ENCODE results near the gene C6orf141. TPM values are rescaled to one million over a fixed set of nuclear protein-coding genes. Genes with fewer than 3 reads are reported as not detected.

Gene C6orf141
- total RNA-seq, 2 experiments from 2014 or later: 0.26 TPM; not detected in 1

GRCh38 chr6:49541210-49541724 lies 9.2 kb upstream of the C6orf141 start:
- DNase-seq (no peak), ATAC-seq (no peak)
- H3K36me3 Mint-ChIP-seq (ENCODE audit: low read depth): no peaks in the 10 kb centered on the region
- no peaks in the 10 kb centered on the region for H3K9me3 Mint-ChIP-seq (ENCODE audit: insufficient read depth)
- ChIA-PET CTCF (interaction anchor here (1.7 to 5.4 kb wide), 2 partner anchors 9 to 65 kb away, joined by 3 to 28 read pairs; no protein-coding TSS in a partner anchor), POLR2A (no interaction called here)
- no peaks in the 10 kb centered on the region for H3K4me1 Mint-ChIP-seq (ENCODE audit: low read depth)
- H3K27me3 Mint-ChIP-seq (ENCODE audit: low read depth): peaks cover 6% of the 10 kb centered on the region
- no peak overlapping the region for H3K27ac Mint-ChIP-seq
- H3K4me3 Mint-ChIP-seq: no peak overlapping the region

GRCh38 chr6:49541936-49542335 lies 8.5 kb upstream of the C6orf141 start:
- no peak overlapping the region for H3K4me3 Mint-ChIP-seq
- no peak overlapping the region for H3K27ac Mint-ChIP-seq
- ChIA-PET POLR2A (no interaction called here), CTCF (interaction anchor here (1.7 to 5.4 kb wide), 2 partner anchors 10 to 65 kb away, joined by 3 to 28 read pairs; no protein-coding TSS in a partner anchor)
- ATAC-seq (no peak), DNase-seq (no peak)
- H3K36me3 Mint-ChIP-seq (ENCODE audit: low read depth): no peaks in the 10 kb centered on the region
- H3K27me3 Mint-ChIP-seq (ENCODE audit: low read depth): peaks cover 9% of the 10 kb centered on the region
- no peaks in the 10 kb centered on the region for H3K9me3 Mint-ChIP-seq (ENCODE audit: insufficient read depth)
- H3K4me1 Mint-ChIP-seq (ENCODE audit: low read depth): no peaks in the 10 kb centered on the region

- CTCF ChIA-PET: interaction anchor here (1.6 to 5.4 kb wide), 3 partner anchors 11 to 63 kb away, joined by 3 to 28 read pairs (median 3); no protein-coding TSS in a partner anchor
- ATAC-seq: no peak
- H3K4me1 Mint-ChIP-seq (ENCODE audit: low read depth): no peaks in the 10 kb centered on the region
Observed at GRCh38 chr6:49543087-49543858, 7.2 kb upstream of the C6orf141 start.

DNA sequence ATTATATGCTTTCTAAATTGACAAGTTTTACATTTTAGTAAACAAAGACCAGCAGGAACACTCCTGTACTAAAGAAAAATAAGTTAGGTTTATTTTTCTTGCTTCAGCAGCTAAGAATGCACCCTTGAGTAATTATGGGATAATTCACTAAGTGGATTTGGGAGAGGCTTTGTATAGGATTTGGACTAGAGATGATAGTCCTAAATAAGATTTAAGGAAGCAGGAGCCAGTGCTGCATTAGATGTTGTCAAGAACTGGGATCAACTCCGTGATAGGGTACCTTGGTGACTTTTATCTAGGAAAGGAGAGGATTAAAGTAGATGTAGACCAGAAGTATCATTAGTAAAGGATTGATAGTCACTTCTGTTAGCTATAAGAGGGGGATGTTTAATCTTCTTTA lies 4.1 kb upstream of the C6orf141 start:
- H3K4me3 Mint-ChIP-seq: no peak overlapping the region
- peaks cover 30% of the 10 kb centered on the region for H3K27me3 Mint-ChIP-seq (ENCODE audit: low read depth)
- DNase-seq: no peak
- peaks cover 14% of the 10 kb centered on the region for H3K4me1 Mint-ChIP-seq (ENCODE audit: low read depth)
- CTCF ChIA-PET: interaction anchor here (5.4 kb wide), 1 partner anchor 14 kb away, joined by 28 read pairs; no protein-coding TSS in a partner anchor
- ATAC-seq: no peak
- POLR2A ChIA-PET: no interaction called here
- no peak overlapping the region for H3K27ac Mint-ChIP-seq
- H3K36me3 Mint-ChIP-seq (ENCODE audit: low read depth): peaks cover 3% of the 10 kb centered on the region
- H3K9me3 Mint-ChIP-seq (ENCODE audit: insufficient read depth): no peaks in the 10 kb centered on the region

More at GRCh38 chr6:49543087-49543858, 7.2 kb upstream of the C6orf141 start:
- Mint-ChIP-seq H3K9me3 (ENCODE audit: insufficient read depth) (no peaks in the 10 kb centered on the region), H3K27me3 (ENCODE audit: low read depth) (peaks cover 14% of the 10 kb centered on the region), H3K27ac (no peak overlapping the region), H3K36me3 (ENCODE audit: low read depth) (no peaks in the 10 kb centered on the region), H3K4me3 (no peak overlapping the region)
- POLR2A ChIA-PET: no interaction called here
- no peak for DNase-seq

GRCh38 chr6:49548613-49549304 lies 1.7 kb upstream of the C6orf141 start:
- CTCF ChIA-PET: interaction anchor here (4.4 kb wide), 1 partner anchor 17 kb away, joined by 26 read pairs; no protein-coding TSS in a partner anchor
- no peak overlapping the region for H3K4me3 Mint-ChIP-seq
- peaks cover 30% of the 10 kb centered on the region for H3K27me3 Mint-ChIP-seq (ENCODE audit: low read depth)
- DNase-seq (no peak), ATAC-seq (no peak)
- H3K4me1 Mint-ChIP-seq (ENCODE audit: low read depth): peaks cover 20% of the 10 kb centered on the region
- H3K36me3 Mint-ChIP-seq (ENCODE audit: low read depth): peaks cover 3% of the 10 kb centered on the region
- no peaks in the 10 kb centered on the region for H3K9me3 Mint-ChIP-seq (ENCODE audit: insufficient read depth)
- no peak overlapping the region for H3K27ac Mint-ChIP-seq
- POLR2A ChIA-PET: no interaction called here

DNA sequence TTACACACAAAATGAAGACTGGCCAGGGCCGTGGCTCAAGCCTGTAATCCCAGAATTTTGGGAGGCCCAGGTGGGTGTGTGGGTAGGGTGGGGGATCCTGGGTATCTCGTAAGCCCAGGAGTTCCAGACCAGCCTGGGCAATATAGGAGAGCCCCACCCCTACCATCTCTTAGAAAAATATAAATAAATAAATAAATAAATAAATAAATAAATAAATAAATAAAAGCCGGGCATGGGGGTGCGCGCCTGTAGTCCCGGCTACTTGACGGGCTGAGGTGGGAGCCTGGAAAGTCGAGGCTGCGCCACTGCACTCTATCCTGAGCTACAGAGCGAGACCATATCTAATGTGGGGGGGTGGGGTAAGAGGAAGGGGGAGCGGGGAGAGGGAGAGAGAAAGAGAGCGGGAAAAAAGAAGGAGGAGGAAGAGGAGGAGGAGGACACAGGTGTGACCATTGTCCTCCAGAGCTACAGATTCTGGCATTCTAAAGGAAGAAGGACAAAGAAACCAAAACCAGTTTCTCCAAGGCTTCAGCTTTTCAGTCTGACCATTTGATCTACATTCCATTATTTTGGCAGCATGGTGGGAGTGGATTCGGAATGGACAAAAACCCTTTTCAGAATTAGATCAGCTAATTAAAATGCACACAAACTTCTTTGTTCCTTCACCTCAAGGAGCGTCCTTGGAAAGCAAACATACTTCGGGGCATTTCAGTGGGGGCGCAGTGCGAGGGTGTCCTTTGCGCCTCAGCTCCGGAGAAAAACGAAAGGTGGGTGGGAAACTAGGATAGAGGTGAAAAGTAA lies 577 bp upstream of the C6orf141 start:
- POLR2A ChIA-PET: no interaction called here
- H3K27ac Mint-ChIP-seq: no peak overlapping the region

GRCh38 chr6:49551078-49551865 lies 804 bp downstream of the C6orf141 start:
- Mint-ChIP-seq H3K4me3 (peak overlapping the region; percentile 71), H3K36me3 (ENCODE audit: low read depth) (peaks cover 3% of the 10 kb centered on the region), H3K9me3 (ENCODE audit: insufficient read depth) (no peaks in the 10 kb centered on the region), H3K4me1 (ENCODE audit: low read depth) (peaks cover 20% of the 10 kb centered on the region), H3K27me3 (ENCODE audit: low read depth) (peaks cover 30% of the 10 kb centered on the region), H3K27ac (no peak overlapping the region)
- ATAC-seq (peak; percentile 52), DNase-seq (peak; percentile 24)
- CTCF ChIA-PET: interaction anchor here (1.1 to 4.4 kb wide), 3 partner anchors 16 to 141 kb away, joined by 3 to 26 read pairs (median 7); no protein-coding TSS in a partner anchor
- POLR2A ChIA-PET: no interaction called here

More for the DNA sequence above, 577 bp upstream of the C6orf141 start:
- Mint-ChIP-seq H3K4me3 (peak overlapping the region; percentile 71), H3K36me3 (ENCODE audit: low read depth) (peaks cover 3% of the 10 kb centered on the region), H3K9me3 (ENCODE audit: insufficient read depth) (no peaks in the 10 kb centered on the region), H3K27me3 (ENCODE audit: low read depth) (peaks cover 30% of the 10 kb centered on the region), H3K4me1 (ENCODE audit: low read depth) (peaks cover 20% of the 10 kb centered on the region)
- DNase-seq (no peak), ATAC-seq (no peak)
- CTCF ChIA-PET: interaction anchor here (0.8 to 4.4 kb wide), 5 partner anchors 15 to 97 kb away, joined by 3 to 26 read pairs (median 3); no protein-coding TSS in a partner anchor

GRCh38 chr6:49551866-49552129 lies 1.3 kb downstream of the C6orf141 start:
- H3K27ac Mint-ChIP-seq: no peak overlapping the region
- no peak for ATAC-seq

GRCh38 chr6:49552596-49552995 lies 2.1 kb downstream of the C6orf141 start:
- Mint-ChIP-seq H3K4me3 (no peak overlapping the region), H3K27ac (no peak overlapping the region), H3K36me3 (ENCODE audit: low read depth) (peaks cover 3% of the 10 kb centered on the region), H3K4me1 (ENCODE audit: low read depth) (peaks cover 20% of the 10 kb centered on the region), H3K27me3 (ENCODE audit: low read depth) (peaks cover 26% of the 10 kb centered on the region), H3K9me3 (ENCODE audit: insufficient read depth) (no peaks in the 10 kb centered on the region)
- CTCF ChIA-PET: interaction anchor here (2.4 kb wide), 1 partner anchor 20 kb away, joined by 8 read pairs; no protein-coding TSS in a partner anchor
- ATAC-seq: no peak
- no peak for DNase-seq
- POLR2A ChIA-PET: no interaction called here

More at GRCh38 chr6:49551866-49552129, 1.3 kb downstream of the C6orf141 start:
- Mint-ChIP-seq H3K9me3 (ENCODE audit: insufficient read depth) (no peaks in the 10 kb centered on the region), H3K4me1 (ENCODE audit: low read depth) (peaks cover 20% of the 10 kb centered on the region), H3K4me3 (peak overlapping the region; percentile 71), H3K36me3 (ENCODE audit: low read depth) (peaks cover 3% of the 10 kb centered on the region), H3K27me3 (ENCODE audit: low read depth) (peaks cover 28% of the 10 kb centered on the region)
- ChIA-PET CTCF (interaction anchor here (1.1 to 4.4 kb wide), 2 partner anchors 20 to 142 kb away, joined by 3 to 26 read pairs; no protein-coding TSS in a partner anchor), POLR2A (no interaction called here)
- DNase-seq: no peak

GRCh38 chr6:49553384-49553783 lies 2.9 kb downstream of the C6orf141 start:
- POLR2A ChIA-PET: no interaction called here
- ATAC-seq: no peak

GRCh38 chr6:49555951-49556350 lies 5.5 kb downstream of the C6orf141 start:
- ATAC-seq: no peak
- ChIA-PET CTCF (no interaction called here), POLR2A (no interaction called here)
- Mint-ChIP-seq H3K27ac (no peak overlapping the region), H3K4me3 (no peak overlapping the region), H3K4me1 (ENCODE audit: low read depth) (peaks cover 10% of the 10 kb centered on the region), H3K36me3 (ENCODE audit: low read depth) (no peaks in the 10 kb centered on the region), H3K27me3 (ENCODE audit: low read depth) (peaks cover 9% of the 10 kb centered on the region), H3K9me3 (ENCODE audit: insufficient read depth) (no peaks in the 10 kb centered on the region)
- DNase-seq: no peak

More at GRCh38 chr6:49553384-49553783, 2.9 kb downstream of the C6orf141 start:
- CTCF ChIA-PET: interaction anchor here (2.4 kb wide), 1 partner anchor 21 kb away, joined by 8 read pairs; no protein-coding TSS in a partner anchor
- Mint-ChIP-seq H3K27ac (no peak overlapping the region), H3K4me1 (ENCODE audit: low read depth) (peaks cover 20% of the 10 kb centered on the region), H3K9me3 (ENCODE audit: insufficient read depth) (no peaks in the 10 kb centered on the region), H3K4me3 (no peak overlapping the region), H3K36me3 (ENCODE audit: low read depth) (peaks cover 3% of the 10 kb centered on the region), H3K27me3 (ENCODE audit: low read depth) (peaks cover 22% of the 10 kb centered on the region)
- DNase-seq: no peak

All from activated CD8-positive, alpha-beta T cell treated with anti-CD3 and anti-CD28 coated beads, Interleukin-2, amount 10 ng/mL, durations not matched to agents 7 days and 5 days (primary cell).